SHP77 treated with DMSO at 0.1 percent for 48 hours (cell line): Measurements from ENCODE around the gene TSPAN9.

Experiments used
- DNase-seq: peaks from one replicate; lab custom pipeline; 2025; lab: John Stamatoyannopoulos, UW

Gene TSPAN9

DNA sequence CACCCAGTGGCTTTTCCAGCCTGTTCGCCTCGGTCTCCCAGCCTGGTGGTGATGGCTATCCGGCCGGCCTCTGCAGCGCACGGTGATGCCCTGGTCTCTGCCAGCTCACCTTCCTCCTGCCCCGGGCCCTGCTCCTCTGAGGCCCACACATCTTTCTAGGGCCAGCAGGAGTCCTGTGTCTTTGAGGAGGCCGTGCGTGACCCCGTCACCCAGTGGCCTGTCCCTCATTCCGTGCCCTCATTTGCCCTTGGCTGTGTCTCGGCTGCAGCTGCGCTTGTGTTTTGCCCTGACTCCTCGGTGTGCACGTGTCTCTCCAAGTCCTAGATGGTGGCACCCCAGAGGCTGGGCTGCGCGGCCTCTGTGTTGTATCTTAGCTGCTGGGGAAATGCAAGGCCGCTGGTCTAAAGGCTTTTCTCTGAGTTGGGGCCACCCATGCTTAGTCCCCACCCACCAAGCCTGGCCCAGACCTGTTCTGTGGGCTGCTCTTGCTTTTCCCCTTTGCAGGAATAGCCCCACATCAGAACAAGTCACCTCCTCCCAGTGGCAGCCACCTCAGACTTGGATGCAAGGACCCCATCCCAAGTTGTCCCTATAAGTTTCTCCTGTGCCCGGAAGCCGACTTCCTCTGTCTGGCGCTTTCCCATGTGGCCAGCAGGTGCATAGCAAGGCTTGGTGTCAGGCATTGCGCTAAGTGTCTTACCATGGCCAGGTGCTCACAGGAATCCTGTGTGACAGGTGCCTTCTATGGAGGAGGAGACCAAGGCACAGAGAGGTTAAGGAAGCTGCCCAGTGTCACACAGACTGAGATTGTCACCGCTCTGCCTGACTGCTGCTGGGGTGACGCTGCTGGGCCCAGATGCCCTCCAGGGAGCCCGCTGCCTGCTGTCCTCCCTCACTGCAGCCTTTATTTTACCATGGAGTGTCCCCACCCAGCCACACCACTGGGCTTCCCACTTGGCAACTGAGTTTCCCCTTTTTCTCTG is 64.5 kb downstream of the TSPAN9 start:
- DNase-seq: no peak

- no peak for DNase-seq
Observed at GRCh38 chr12:3142386-3142785, 65.2 kb downstream of the TSPAN9 start.

DNA sequence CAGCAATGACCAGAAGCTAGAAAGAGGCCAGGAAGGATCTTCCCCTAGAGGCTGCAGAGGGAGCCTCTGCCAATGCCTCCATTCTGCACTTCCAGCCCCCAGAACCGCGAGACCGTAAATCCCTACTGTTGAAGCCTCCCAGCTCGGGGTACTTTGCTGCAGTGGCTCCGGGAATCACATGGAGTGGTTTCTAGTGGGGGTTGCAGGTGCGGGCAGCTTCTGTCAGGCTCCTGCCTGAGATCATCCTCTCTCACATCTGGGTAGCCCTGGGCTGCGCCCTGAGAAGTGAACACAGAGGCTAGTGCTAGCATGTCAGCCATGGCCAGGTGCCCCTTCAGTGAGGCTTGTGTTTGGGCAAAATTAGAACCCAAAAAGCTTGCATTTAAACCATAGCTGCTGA is 67.3 kb downstream of the TSPAN9 start:
- DNase-seq: no peak

DNA sequence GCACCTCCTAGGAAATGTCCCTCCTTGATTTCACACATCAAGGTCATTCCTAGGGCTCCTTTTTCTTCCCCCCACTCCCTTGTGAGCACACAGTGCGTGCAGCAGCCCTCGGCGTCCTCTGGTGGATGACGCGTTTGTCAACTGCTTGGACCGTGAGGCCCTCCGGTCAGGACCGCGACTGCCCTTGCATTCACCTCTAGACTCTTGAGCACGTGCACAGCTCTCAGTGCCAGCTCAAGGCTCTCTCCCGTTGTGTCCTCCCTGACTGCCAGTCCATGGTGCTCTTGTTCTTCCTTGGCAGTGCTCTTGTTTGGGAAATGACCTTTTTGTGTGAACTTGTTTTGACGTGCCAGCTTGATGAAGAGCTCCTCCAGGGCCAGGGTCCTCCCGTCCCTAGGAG is 67.9 kb downstream of the TSPAN9 start:
- DNase-seq: no peak

- DNase-seq: no peak
Observed at GRCh38 chr12:3145546-3146310, 68.5 kb downstream of the TSPAN9 start.

DNA sequence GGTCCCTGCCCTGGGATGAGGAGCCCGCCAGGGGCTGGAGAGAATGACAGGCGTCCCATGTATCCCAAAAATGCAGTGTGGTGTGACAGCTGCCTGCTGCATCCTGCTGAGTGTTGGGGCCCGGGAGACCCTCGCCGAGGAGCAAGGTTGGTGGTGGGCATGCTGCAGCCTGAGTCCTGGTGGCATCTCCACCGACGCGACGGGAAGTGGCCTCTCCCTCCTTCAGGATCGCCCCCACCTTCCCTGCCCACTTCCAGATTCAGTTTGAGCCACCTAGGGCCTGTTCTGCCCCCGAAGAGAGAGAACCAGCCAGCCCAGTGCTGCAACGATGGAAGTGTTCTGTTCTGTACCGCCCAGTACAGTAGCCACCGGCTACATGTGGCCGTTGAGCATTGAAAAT is 70.1 kb downstream of the TSPAN9 start:
- no peak for DNase-seq

DNA sequence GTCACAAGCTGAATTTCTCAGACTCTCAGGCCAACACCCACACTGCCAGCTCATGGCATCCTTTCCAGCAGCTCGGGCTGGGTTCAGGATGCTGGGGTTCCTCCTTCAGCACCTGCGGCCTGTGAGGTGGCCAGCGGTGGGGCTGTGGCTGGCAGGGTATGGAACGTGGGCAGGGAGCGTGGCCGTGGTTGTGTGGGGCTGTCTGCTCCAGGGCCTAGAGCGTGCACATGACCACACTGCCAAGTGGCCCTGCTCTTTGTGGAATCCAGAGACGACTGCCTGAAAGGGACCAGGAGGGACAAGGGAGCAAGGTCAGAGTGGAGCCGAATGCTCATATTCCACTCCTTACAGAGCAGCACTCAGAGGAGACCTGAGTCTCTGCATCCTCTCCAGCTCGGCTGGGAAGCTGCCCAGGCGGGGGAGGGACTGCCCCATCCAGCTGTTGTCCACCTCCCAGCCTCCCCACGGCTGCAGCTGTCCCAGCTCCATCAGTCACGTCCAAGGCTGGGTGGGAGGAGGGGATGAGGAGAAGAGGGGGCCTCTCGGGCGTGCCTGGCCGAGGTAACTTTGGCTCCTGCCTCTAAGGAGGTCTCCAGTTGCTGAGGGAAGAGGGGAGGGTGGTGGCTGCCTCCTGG is 71.3 kb downstream of the TSPAN9 start:
- no peak for DNase-seq

DNA sequence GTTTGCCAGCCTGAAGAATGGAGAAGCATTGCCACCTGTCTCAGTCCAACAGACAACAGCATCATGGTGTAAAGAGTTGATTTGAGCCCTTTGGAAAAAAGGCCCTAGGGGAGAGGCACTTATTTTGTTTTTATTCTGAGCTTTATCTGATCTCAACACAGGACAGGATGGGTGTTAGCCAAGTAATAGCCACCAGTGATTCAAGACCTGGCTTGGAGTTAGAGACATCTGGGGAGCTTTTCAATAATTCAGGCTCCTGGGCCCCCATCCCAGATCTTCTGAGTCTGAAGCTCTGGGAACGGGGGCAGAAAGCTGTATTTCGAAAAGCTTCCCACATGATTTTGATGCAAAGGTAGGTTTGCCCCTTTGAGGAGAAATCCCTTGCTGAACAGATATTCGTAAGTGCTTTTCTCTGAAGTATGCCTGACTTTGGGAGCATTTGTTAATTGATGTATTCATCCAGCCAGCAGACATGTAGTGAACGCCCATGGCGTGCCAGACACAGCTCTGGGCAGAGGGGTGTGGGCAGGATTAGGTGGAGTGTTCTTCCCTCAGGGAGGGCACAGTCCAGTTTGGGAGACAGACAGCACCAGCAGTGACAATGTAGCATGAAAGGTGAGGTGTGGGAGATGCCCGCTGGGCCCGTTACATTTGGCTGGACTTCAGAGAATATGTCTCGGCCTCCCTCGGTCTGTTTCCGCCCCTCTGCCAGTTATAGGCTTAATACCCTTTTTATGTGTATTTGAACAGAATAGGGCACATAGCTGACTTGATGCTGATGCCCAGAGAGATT is 72.5 kb downstream of the TSPAN9 start:
- no peak for DNase-seq

GRCh38 chr12:3150308-3150670 is 73.1 kb downstream of the TSPAN9 start:
- DNase-seq: no peak

DNA sequence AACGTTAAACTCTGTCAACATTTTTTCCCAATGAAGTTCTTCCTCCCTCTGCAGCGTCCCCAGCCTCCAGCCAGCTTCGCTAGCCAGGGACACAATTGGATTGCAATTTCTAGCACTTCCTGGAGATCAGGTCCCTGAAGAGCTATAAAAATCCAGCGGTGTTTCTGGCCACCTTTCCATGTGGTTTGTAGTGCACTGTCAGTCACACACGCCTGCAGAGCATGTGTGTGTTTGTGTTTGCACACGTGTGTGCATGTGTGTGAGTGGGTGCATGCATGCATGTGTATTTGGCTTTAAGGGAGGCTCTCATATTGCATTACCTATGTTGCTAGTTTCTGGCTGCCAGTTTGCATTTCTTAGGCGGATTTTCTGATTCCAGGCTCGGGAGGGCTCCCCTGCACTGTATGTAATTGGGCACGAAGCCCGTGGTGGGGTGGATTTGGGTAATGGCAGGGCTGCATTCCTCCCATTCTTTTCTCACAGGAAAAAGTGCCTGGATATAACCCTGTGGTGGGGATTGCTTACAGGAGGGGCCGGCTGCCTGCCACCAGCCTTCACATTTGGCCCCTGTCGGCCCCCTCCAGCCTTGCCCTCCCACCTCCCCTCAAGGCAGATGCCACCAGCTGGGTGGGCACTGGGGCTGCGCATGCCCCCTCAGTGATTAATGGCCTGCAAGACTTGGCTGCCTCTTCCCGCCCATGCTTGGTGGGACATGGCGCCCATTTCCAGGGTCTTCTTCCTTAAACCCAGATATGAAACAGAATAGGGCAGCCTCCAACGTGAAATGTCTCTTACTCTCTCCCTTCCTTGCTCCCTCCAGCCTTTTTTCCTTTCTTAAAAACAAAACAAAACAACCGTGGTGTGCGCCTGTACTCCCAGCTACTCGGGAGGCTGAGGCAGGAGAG is 74.0 kb downstream of the TSPAN9 start:
- no peak for DNase-seq

- no peak for DNase-seq
Observed at GRCh38 chr12:3152011-3152511, 74.9 kb downstream of the TSPAN9 start.

- no peak for DNase-seq
Observed at GRCh38 chr12:3152892-3153291, 75.7 kb downstream of the TSPAN9 start.

DNA sequence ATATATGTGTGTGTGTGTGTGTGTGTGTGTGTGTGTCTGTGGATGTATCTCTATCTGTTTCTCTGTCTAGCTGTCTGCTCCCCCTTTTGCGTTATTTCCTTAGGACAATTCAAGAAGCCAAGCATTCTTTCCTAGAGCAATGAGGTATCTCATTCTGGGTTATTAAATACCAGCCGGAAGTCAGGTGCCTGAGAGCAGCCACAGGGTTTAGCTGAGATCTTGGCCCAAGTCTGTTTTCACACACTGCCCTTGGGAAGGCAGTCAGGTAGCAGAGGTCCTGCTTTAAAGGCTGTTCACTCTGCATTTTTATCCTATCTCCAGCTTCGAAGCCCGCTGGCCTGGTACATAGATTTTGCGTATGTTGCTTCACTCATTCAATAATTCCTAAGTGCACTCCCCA is 76.8 kb downstream of the TSPAN9 start:
- no peak for DNase-seq

- no peak for DNase-seq
Observed at GRCh38 chr12:3155702-3156370, 78.7 kb downstream of the TSPAN9 start.

GRCh38 chr12:3157581-3158323 is 80.6 kb downstream of the TSPAN9 start:
- DNase-seq: no peak

GRCh38 chr12:3158851-3159465 is 81.8 kb downstream of the TSPAN9 start:
- DNase-seq: no peak

DNA sequence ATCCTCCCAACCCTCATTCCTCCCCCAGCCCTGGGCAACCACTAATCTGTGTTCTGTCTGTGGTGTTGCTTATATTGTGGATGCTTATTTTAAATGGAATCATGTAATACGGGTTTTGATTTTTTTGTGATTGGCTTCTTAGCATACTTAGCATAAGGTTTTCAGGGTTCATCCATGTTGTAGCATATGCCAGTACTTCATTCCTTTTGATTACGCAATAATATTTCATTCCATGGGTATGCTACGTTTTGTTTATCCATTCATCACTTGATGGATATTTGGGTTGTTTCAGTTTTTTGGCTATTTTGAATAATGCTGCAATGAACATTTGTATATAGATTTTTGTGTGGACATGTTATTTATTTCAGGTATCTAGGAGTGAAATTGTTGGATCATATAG is 82.9 kb downstream of the TSPAN9 start:
- no peak for DNase-seq

- no peak for DNase-seq
Observed at GRCh38 chr12:3161861-3162260, 84.7 kb downstream of the TSPAN9 start.
